Brain pericyte (primary cell): Measurements from ENCODE around the gene CCND2.
"Not testable (repeated sequence)": the region's sequence is repeated elsewhere in the genome, so short reads cannot be mapped to it uniquely, and the experiment has no call there.

Source experiments
- DNase-seq: peaks from one replicate; pipeline ENCODE4 v3.0.0-alpha.2; 2012; ENCODE audit warnings: low read depth, low spot score

CCND2 gene

DNA sequence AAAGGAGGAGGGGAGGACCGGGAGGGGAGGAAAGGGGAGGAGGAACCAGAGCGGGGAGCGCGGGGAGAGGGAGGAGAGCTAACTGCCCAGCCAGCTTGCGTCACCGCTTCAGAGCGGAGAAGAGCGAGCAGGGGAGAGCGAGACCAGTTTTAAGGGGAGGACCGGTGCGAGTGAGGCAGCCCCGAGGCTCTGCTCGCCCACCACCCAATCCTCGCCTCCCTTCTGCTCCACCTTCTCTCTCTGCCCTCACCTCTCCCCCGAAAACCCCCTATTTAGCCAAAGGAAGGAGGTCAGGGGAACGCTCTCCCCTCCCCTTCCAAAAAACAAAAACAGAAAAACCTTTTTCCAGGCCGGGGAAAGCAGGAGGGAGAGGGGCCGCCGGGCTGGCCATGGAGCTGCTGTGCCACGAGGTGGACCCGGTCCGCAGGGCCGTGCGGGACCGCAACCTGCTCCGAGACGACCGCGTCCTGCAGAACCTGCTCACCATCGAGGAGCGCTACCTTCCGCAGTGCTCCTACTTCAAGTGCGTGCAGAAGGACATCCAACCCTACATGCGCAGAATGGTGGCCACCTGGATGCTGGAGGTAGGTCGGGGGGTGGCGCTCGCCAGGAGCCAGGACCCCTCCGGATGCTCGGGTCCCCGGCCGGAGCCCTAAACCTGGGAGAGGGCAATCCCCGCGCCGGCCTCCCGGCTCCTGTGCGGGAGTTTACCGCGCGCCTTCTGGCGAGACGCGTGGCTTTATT lies at the start of gene CCND2:
TSS of gene CCND2 (plus strand) at position 111 of the 744 bp plus-strand sequence. CDS start at position 390, 279 bp downstream.
- DNase-seq, result no peak

DNA sequence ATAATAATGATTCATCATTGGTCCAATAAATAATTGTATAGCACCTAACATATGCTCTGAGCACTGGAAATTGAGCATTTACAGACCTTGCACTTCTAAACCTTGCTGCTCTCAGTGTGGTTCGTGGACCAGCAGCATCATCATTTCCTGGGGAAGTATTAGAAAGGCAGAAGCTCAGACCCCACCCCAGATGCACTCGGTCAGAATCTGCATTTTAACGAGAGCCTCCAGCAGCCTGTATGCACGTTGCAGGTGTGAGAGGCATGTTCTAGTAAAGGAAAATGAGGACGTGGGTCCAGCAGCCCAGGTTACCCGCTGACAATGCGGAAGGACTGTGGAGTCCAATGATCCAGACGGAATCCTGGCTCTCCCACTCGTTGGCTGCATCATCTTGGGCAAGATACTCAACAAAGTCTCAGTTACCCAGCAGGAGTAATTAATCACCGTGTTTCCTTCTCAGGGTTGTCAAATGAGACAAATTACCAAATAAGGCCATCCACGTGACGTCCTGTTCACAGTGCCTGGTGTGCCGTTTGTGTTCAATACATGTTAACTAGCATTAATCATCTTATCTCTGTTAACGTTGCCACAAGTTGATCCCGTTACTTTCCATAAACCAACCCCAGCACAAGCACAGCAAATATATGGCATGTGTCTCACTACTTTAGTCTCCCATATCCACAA lies 49.2 kb upstream of the CCND2 start:
- DNase-seq, result no peak

DNA sequence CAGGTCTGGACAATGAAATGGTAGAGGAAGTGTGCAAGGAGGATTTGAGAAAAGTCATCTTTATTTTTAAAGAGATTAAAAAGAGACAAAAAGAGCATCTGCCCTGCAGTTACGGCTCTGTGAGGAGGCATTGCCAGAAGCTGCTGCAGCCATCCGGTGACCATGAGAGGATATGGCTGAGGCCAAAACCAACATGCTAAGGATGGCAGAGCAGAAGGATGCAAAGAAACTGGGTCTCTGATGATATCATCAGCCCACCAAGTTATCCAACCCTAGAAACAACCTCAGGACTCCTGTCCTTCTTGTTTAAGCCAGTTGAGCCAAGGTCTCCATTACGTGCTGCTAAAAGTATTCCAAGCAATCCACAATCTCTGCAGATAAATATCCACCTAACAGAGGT lies 48.0 kb upstream of the CCND2 start:
- no peak for DNase-seq

DNA sequence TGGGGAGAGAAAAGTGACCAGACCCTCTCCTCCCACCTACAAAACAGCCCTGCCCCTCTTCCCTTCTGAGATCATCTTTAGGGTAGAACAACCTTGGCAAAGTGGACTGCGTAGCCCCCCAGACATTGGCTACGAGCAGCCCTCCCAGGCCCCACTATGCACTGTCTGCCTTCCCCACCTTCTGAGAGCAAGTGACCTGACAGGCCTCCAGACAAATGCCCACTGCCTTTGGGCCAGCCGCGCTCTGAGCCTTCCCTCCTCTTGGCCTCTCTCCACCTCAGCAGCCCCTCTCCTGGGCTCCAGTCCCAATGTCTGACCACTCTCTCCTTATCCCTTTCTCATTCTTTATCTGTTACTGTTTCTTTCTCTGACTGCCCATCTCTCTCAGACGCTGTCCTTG lies 46.5 kb upstream of the CCND2 start:
- no peak for DNase-seq

DNA sequence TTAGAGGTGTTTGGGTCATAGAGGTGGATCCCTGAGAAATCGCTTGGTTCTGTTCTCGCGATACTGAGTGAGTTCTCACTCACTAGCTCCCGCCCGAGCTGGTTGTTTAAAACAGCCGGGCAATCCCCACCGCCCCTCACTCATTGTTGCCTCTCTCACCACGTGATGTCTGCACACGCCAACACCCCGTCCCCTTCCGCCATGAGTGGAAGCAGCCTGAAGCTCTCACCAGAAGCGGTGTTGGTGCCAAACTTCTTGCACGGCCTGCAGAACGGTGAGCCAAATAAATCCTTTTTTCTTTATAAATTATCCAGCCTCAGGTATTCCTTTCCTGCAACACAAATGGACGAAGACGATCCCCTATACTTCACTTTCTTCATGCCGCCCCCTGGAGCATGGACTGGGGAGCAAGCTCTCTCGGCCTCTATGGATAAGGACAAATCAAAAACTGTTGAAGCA lies 45.4 kb upstream of the CCND2 start:
- DNase-seq, result no peak

DNA sequence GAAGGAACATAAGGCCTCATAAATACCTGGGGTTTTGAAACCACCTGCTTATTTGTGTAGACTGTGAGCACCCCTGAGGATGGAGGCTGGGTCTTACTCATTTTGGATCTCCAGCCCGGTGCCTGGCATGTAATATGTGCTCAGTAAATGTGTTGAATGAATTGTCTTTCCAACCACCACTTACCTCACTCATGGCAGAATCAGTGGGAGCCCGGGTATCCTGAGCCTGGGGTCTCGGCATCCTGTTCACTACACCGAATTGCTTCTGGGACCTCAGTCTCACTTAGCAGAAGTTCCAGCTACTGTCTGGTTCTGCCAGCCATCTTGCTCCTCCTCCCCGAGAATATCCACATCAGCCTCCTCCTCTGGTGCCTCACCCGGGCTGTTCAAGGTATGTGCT lies 43.0 kb upstream of the CCND2 start:
- no peak for DNase-seq

DNA sequence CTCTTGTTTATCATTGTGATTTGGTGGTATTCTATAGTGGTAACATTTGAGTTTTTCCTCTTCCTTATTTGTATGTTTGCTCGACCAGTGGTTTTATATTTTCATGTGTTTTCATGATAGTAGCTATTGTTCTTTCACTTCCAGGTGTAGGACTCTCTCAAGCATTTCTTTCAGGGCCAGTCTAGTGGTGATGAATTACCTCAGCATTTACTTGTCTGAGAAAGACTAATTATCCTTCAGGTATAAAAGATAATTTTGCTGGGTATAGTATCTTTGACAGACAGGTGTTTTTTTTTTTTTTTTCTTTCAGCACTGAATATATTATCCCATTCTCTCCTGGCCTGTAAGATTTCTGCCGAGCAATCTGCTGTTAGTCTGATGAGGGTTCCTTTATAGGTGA lies 35.0 kb upstream of the CCND2 start:
- DNase-seq, result no peak

DNA sequence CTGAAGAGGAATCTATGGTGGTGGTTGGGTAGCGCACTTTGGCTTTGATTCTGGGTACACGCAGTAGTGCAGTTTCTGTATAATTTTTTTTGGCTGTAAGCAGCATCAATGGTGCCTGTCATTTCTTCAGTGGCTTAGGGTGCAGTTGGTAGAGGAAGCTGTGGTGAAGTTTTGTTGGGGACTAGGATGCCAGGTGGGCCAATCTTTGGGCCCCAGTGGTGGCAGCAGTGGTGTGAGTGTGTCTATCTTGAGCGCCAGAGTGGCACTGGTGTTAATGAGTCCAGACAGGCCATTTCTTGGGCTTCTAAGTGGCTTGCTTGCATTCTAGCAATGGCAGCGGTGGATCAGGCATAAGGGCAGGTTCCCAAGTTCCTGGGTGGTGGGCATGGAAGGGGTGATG lies 33.8 kb upstream of the CCND2 start:
- DNase-seq, result no peak

DNA sequence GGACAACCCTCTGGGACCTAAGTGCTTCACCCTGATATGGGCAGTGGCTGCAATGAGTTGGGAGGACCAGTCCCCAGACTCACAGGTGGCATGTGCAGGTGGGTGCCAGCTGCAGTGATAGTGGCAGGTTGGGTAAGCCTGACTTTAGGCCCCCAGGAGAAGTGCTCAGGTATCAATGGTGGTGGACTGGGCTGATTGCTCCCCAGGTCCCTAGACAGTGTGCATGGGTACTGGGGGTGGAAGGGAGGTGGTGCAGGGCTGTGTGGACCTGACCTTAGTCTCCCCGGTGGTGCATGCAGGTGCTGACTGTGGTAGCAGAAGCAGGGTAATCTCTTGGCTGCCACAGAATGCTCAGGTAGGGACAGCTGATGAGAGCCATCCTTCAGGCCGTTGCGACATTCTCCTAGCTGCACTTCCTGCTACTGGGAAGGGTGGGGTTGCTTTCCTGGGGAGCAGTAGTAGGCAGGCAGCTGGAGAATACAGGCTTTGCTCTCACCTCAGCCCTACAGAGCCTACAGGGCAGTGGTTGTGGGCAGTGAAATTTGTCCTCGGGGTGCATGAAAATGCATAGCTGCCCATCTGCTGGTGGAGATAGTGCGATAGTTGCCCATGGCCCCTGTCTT lies 33.3 kb upstream of the CCND2 start:
- DNase-seq, result no peak

DNA sequence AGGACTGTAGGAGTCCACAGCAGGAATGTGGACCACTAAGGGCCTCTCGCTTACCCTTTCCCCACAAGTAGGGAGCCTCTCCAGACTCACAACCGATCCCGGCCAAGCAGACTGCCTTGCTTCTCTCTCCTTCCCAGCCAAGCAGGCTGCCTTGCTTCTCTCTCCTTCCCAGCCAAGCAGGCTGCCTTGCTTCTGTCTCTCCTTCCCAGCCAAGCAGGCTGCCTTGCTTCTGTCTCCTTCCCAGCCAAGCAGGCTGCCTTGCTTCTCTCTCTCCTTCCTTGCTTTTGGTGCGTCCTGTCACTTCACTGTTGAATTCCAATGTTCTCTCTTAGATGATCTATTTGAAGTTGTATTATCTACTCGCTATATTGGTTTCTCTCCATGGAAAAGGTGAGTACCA lies 32.6 kb upstream of the CCND2 start:
- no peak for DNase-seq

DNA sequence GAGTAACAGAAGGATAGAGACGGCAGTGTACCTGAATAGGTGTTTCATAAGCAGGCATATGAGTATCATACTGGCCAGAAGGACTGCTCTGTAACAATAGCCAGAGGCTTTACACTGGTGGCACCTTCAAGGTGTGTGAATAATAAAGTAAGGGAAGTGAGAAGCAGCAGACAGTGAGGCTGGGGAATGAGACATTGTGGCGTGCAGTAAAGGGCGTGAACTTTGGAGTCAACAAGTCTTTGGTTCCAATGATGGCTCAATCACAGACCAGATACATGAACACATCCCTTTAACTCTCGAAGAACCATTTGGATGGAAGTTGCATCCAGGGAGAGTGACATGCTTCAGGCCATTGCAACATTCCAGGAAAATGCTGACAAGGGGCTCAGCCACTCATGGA lies 32.0 kb upstream of the CCND2 start:
- DNase-seq, result no peak

DNA sequence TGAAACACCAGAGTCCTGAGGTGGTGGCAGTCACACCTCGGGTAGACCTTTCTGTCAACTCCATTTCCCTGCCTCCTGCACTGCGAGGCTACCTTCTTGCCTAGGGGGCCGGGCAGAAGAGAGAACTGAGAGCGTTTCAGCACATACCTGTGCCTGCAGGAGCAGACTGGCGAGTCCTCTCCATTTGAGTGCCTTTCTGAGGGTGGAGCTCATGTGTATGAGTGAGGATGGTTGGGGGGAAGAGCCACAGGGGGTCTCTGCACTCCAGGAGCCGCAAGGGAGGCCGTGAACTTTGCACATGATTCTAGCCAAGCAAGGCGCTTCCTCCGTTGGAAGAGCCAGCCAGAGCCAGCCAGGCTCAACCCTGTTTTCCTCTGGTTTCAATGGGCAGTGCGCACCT lies 31.0 kb upstream of the CCND2 start:
- no peak for DNase-seq

DNA sequence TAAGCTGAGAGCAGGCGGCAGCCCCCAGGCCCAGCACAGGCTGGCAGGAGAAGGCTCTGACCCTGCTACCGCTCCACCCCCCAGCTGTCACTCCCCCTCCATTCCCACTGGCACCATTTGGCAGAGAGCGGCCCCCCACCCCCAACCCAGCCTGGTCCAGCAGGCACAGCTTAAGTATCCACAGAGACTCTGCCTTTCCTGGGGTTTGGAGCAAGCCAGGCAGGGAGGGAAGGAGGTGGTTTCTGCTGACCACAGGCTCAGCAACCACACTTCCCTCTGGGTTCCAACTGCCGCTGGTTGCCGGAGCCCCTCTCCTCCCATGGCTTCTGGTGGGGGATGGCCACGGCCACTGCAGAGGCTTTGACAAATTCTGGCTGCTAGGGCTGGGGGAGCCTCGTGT lies 30.5 kb upstream of the CCND2 start:
- no peak for DNase-seq

DNA sequence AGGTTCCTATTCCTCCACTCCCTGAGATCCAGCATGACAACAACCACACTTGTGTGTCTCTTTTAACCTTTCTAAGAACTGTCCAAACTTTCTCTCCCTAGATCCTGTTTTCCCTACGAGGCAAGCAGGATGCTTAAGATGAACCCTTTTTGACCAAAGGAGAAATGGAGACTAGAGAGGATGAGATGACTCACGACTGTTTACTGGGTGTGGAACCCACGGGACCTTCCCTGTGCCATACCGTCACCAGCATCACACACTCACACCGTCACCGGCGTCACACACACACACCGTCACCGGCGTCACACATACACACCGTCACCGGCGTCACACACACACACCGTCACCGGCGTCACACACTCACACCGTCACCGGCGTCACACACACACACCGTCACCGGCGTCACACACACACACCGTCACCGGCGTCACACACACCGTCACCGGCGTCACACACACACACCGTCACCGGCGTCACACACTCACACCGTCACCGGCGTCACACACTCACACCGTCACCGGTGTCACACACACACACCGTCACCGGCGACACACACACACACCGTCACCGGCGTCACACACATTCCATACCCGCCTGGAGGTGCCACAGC lies 30.0 kb upstream of the CCND2 start:
- not testable (repeated sequence) for DNase-seq

DNA sequence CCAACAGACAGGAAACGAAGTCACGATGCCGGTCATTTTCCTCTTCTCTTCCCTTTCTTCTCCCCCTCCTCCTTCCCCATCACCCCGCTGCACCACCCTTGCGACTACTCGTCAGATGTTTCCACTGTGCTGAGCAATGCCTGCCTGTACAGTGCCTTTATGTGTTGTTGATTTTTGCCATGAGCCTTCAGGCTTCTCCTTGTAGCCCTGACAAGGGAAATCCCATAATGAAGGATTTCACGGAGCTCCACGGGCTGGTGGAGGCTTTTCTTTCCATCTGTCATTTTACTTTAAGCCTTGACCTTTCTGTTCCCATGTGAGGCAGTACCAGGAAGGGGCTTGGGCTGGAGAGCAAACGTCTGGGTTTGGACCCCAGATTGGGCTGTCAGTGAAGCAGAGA lies 28.7 kb upstream of the CCND2 start:
- DNase-seq, result no peak

DNA sequence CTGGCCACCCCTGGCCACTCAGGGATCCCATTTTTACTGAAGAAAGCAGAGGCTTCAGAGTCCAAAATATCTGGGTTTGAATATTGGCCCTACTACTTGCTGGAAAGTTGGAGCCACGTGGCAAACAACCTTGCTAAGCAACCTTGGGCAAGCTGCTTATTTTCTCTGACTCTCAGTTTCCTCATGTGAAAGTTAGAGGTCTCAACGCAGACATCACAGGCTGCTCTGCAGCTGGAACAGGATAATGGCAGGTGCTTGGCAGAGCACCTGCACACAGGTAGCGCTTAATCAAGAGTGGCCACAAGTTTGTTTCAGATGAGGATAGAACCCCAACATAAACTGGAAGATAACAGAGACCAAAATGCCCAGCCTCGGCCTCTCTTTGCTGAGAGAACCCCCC lies 28.1 kb upstream of the CCND2 start:
- DNase-seq, result no peak

DNA sequence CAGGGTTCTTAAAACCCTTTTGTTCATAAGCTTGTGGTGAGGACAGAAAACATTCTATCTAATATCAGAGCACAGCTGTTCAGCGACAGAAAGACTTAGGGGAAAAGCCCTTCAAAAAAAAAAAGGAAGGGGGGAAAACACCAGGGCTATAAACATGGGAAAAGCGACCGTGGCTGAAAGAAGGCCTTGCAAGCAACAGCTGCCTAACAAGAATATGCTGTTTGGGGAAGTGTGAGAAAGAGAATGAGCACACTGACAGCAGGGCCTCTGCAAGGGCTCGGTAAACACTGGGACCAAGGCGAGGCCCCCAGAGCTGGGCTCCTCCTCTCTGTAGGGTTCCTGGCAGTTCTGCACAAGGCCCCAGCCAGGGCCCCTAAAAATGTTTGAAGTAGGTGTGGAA lies 27.4 kb upstream of the CCND2 start:
- DNase-seq, result no peak

DNA sequence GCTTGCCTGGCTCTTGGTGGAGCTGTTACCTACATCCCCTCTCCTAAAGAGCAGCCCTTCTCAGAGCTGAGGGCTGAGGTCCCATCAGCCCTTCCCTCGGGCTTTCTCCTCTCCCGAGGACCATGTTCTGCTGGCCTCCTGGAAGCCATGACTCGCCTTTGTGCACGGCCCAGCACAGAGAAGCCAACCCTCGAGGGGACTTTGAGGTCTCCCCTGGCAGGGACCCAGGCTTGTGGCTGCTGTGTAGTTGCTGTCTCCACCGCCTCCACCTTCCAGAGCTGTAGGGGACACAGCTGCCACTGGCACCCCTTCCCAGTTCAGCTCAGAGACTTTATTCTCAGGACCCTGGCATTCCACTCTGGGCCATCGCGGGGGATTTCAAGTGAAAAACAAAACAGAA lies 22.9 kb upstream of the CCND2 start:
- DNase-seq, result no peak

DNA sequence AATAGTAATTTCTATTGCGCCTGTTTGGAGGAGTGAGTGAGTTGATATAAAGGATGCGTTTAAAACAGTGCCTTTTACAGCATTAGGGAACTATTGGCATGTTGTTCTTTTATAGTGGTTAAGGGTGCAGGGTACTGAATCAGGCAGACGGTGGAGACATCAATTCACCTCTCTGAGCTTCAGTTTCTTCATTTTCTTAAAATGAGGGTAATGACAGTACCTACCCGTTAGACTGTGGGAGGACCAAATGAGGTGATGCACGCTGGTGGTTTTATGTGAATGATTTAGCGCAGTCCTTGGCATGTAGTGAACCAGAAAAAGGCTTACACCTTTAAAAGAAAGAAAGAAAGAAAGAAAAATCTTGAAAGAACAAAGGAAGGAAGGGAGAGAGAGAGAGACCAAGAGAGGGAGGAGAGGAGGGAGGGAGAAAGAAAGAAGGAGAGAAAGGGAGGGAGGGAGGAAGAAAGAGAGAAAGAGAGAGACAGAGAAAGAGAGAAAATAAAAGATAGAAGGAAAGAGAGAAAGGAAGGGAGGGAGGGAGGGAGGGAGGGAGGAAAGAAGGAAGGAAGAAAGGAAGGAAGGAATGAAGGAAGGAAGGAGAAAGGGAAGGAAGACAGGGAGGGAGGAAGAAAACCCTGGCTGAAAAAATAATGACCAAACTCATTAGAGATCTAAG lies 22.2 kb upstream of the CCND2 start:
- no peak for DNase-seq

DNA sequence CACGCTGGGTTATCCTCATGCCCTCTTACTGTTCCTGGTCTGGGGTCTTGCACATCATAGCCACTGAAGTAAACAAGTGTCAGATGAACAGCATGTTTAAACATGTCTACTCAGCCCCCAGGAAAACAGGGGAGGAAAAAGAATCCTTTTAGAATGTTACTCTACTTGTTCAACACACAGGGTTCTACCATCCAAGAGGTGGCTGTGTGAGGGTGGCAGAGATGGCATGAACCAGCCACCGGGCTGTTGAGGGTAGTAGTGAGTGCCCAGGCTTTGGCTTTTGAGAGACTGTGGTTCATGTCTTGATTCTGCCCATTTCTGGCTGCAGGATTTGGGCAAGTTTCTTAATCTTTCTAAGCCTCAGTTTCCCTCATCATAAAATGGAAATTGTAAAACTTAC lies 21.6 kb upstream of the CCND2 start:
- no peak for DNase-seq

DNA sequence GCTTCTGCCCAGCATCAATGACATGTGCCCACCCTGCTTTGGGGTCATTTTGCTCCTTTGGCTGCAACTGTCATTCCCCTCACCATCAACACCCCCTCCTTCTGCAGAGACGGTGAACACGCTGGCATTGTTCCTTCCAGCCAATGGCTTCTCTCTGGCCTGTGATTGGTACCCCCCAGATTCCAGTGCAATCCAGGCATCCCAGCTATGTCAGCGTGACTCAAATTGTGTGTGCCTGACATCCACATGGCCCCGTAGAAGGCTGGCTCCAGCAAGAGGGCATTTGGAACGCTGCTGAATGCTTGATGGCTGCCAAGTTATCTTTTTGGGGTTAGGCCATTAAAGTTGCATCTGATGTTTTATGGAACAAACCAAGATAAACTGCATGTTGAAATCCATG lies 21.0 kb upstream of the CCND2 start:
- DNase-seq, result no peak
